ENCODE measurements around the gene FAAP20. TPM values are rescaled to one million over a fixed set of nuclear protein-coding genes. Genes with fewer than 3 reads are reported as not detected.

Gene FAAP20
- polyA plus RNA-seq, 2 of the 4 experiments (the other 2 are of a cell fraction) = 5.1 to 26.0 TPM

- no peak overlapping the region for H3K27ac ChIP-seq
- no peak for DNase-seq (ENCODE audit: low read depth in 1 of 2, low spot score in 1 of 2)
- H3K4me3 ChIP-seq = no peak overlapping the region
- no peak for FAIRE-seq
- CTCF ChIA-PET = interaction anchor here (1.8 kb wide), 1 partner anchor 16 kb away, joined by 5 read pairs; no protein-coding TSS in a partner anchor
- WGBS (ENCODE audit: missing lambda C conversion rate) = 93% methylated on average over 16 of the region's 16 CpGs
- H3K9me3 ChIP-seq = no peaks in the 10 kb centered on the region
- POLR2A ChIA-PET = no interaction called here
- TF ChIP-seq PBX3 (IDR thresholded peaks at IDR 0.05) (no peak), JUN (IDR thresholded peaks at IDR 0.05) (no peak), ESRRA (IDR thresholded peaks at IDR 0.05; ENCODE audit: borderline replicate concordance, low read length) (no peak), NFE2L2 (conservative IDR thresholded peaks at IDR 0.05; ENCODE audit: low read length) (no peak), POLR2A (IDR thresholded peaks at IDR 0.05; ENCODE audit: low read length) (no peak), RCOR1 (IDR thresholded peaks at IDR 0.05; ENCODE audit: low read depth, low read length) (no peak), USF2 (IDR thresholded peaks at IDR 0.05) (no peak), CEBPB (IDR thresholded peaks at IDR 0.05) (no peak), E2F6 (IDR thresholded peaks at IDR 0.05; ENCODE audit: borderline replicate concordance, low read depth) (no peak)
- ATAC-seq = no peak
- no peak overlapping the region for H3K4me2 ChIP-seq
- H3K4me1 ChIP-seq = no peaks in the 10 kb centered on the region
Measured at GRCh38 chr1:2158272-2158671, 36.3 kb downstream of the FAAP20 start.

GRCh38 chr1:2157856-2158255 is 36.7 kb downstream of the FAAP20 start:
- ATAC-seq (no peak), FAIRE-seq (no peak), DNase-seq (ENCODE audit: low read depth in 1 of 2, low spot score in 1 of 2) (no peak)
- no peak for TF ChIP-seq HMGXB4 (CRISPR knock-in tag; IDR thresholded peaks at IDR 0.05; ENCODE audit: borderline replicate concordance)
- TF ChIP-seq CHD2 (IDR thresholded peaks at IDR 0.05; ENCODE audit: low read length, partially characterized antibody) = no peak
- TF ChIP-seq PHF8 (IDR thresholded peaks at IDR 0.05; ENCODE audit: borderline replicate concordance, low read depth) = no peak
- ChIA-PET POLR2A (no interaction called here), CTCF (interaction anchor here (1.8 kb wide), 2 partner anchors 17 to 18 kb away, joined by 5 read pairs; no protein-coding TSS in a partner anchor)
- Histone ChIP-seq H3K4me1 (no peaks in the 10 kb centered on the region), H3K4me2 (no peak overlapping the region), H3K9me3 (no peaks in the 10 kb centered on the region), H3K27ac (no peak overlapping the region), H3K4me3 (no peak overlapping the region)
- WGBS (ENCODE audit: missing lambda C conversion rate) = 91% methylated on average over 19 of the region's 19 CpGs

GRCh38 chr1:2156866-2157265 is 37.7 kb downstream of the FAAP20 start:
- H3K4me1 ChIP-seq = no peaks in the 10 kb centered on the region
- H3K4me2 ChIP-seq = no peak overlapping the region
- 79% methylated on average over 9 of the region's 9 CpGs for WGBS (ENCODE audit: missing lambda C conversion rate)
- no peak for DNase-seq (ENCODE audit: low read depth in 1 of 2, low spot score in 1 of 2)
- no peaks in the 10 kb centered on the region for H3K9me3 ChIP-seq
- H3K4me3 ChIP-seq = no peak overlapping the region
- no peak overlapping the region for H3K27ac ChIP-seq
- no peak for ATAC-seq
- CTCF ChIA-PET = interaction anchor here (0.7 to 1.8 kb wide), 6 partner anchors 13 to 698 kb away, joined by 3 to 5 read pairs (median 4); no protein-coding TSS in a partner anchor
- TF ChIP-seq HOXA7 (CRISPR knock-in tag; IDR thresholded peaks at IDR 0.05) (no peak), ESRRA (IDR thresholded peaks at IDR 0.05; ENCODE audit: borderline replicate concordance, low read length) (no peak), RFX5 (IDR thresholded peaks at IDR 0.05) (no peak), PBX3 (IDR thresholded peaks at IDR 0.05) (no peak), FOSB (CRISPR knock-in tag; IDR thresholded peaks at IDR 0.05) (no peak), MYC (IDR thresholded peaks at IDR 0.05; ENCODE audit: borderline replicate concordance, low read length) (no peak), TFCP2L1 (CRISPR knock-in tag; IDR thresholded peaks at IDR 0.05) (no peak), MAZ (IDR thresholded peaks at IDR 0.05; ENCODE audit: borderline replicate concordance, low read depth, low read length) (no peak), FOSL2 (IDR thresholded peaks at IDR 0.05) (no peak), FOSL2 (CRISPR knock-in tag; IDR thresholded peaks at IDR 0.05) (no peak), HEYL (CRISPR knock-in tag; IDR thresholded peaks at IDR 0.05) (no peak)
- POLR2A ChIA-PET = no interaction called here
- FAIRE-seq = no peak
